Measurements from ENCODE around the gene FIP1L1. TPM values are rescaled to one million over a fixed set of nuclear protein-coding genes. Genes with fewer than 3 reads are reported as not detected.

Gene FIP1L1
- total RNA-seq, 1 experiment from 2014 or later = 47.6 TPM

DNA sequence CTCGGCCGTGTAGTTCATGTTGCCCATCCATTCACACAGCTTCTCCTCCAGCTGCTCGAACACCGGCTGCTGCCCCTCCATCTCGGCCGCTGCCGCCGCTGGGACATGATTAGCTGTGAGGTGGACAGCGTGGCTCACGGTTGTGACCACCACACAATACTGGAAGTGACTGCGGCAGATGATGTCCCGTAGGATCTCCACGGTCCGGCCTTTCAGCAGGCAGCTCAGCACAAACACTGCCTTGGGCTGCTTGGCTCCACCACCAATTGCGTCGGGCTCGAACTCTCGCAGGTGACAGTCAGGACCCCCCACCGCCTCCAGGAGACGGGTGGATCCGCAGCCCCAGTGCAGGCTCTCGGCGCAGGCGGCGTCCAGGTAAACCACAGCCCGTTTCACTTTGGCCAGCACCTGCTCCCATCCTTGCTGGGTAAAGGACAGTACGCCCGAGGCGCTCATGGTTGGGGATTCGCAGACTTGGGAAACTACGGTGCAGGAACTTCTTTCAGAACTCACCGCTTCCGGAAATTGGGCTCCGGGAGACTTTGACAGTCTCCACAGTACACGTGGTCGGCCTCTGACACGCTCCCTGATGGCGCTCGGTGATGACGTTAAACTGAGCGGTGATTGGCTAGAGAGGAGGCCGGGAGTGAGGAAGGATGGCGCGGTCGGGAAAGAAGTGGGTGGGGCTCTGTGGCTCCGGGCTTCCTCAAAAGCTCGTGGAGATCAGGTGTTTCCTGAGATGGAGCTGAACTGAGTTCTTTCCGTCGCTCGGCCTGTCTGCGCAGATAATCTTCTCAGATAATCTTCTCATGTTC lies 11.7 kb upstream of the FIP1L1 start, which contains the start of gene SCFD2 (continued):
- TF ChIP-seq HMGA2 (CRISPR knock-in tag; IDR thresholded peaks at IDR 0.05) = no peak
- TF ChIP-seq, protein P1, sequence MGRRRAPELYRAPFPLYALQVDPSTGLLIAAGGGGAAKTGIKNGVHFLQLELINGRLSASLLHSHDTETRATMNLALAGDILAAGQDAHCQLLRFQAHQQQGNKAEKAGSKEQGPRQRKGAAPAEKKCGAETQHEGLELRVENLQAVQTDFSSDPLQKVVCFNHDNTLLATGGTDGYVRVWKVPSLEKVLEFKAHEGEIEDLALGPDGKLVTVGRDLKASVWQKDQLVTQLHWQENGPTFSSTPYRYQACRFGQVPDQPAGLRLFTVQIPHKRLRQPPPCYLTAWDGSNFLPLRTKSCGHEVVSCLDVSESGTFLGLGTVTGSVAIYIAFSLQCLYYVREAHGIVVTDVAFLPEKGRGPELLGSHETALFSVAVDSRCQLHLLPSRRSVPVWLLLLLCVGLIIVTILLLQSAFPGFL (CRISPR knock-in tag; IDR thresholded peaks at IDR 0.05; ENCODE audit: borderline replicate concordance) = no peak

DNA sequence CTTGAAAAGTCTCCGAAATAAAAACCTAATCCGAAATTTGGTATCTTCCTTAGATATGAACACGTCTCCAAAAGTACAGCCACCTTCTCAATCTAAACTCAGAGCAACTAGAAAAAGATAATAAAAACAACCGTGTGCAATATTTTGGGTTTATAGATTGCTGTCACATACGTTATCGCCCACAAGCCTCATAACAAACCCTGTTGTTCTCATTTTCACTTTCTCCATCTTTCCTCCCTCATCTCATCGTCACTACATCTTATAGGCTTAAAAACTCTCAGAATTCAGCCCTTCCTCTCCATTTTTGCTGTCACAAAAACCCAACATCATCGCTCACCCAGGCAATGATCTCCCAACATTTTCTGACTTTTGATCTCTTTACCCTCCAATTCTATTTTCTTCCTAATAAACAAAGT lies 11.1 kb upstream of the FIP1L1 start:
- Mint-ChIP-seq H3K9me3 (peaks cover 6% of the 10 kb centered on the region; the same call in 1 of the 2 replicates), H3K4me1 (peaks cover 15% of the 10 kb centered on the region), H3K27ac (peak overlapping the region; percentile 93), H3K4me3 (peak overlapping the region; percentile 90), H3K27me3 (ENCODE audit: low read depth) (peaks cover 53% of the 10 kb centered on the region), H3K36me3 (no peaks in the 10 kb centered on the region)
- POLR2A ChIA-PET = interaction anchor here (0.6 kb wide), 1 partner anchor 8 kb away, joined by 4 read pairs; no protein-coding TSS in a partner anchor
- no peak for ATAC-seq
- CTCF ChIA-PET = interaction anchor here (1.0 kb wide), 2 partner anchors 53 to 455 kb away, joined by 3 to 4 read pairs; no protein-coding TSS in a partner anchor
- DNase-seq (ENCODE audit: low spot score) = no peak
- TF ChIP-seq, protein P2, sequence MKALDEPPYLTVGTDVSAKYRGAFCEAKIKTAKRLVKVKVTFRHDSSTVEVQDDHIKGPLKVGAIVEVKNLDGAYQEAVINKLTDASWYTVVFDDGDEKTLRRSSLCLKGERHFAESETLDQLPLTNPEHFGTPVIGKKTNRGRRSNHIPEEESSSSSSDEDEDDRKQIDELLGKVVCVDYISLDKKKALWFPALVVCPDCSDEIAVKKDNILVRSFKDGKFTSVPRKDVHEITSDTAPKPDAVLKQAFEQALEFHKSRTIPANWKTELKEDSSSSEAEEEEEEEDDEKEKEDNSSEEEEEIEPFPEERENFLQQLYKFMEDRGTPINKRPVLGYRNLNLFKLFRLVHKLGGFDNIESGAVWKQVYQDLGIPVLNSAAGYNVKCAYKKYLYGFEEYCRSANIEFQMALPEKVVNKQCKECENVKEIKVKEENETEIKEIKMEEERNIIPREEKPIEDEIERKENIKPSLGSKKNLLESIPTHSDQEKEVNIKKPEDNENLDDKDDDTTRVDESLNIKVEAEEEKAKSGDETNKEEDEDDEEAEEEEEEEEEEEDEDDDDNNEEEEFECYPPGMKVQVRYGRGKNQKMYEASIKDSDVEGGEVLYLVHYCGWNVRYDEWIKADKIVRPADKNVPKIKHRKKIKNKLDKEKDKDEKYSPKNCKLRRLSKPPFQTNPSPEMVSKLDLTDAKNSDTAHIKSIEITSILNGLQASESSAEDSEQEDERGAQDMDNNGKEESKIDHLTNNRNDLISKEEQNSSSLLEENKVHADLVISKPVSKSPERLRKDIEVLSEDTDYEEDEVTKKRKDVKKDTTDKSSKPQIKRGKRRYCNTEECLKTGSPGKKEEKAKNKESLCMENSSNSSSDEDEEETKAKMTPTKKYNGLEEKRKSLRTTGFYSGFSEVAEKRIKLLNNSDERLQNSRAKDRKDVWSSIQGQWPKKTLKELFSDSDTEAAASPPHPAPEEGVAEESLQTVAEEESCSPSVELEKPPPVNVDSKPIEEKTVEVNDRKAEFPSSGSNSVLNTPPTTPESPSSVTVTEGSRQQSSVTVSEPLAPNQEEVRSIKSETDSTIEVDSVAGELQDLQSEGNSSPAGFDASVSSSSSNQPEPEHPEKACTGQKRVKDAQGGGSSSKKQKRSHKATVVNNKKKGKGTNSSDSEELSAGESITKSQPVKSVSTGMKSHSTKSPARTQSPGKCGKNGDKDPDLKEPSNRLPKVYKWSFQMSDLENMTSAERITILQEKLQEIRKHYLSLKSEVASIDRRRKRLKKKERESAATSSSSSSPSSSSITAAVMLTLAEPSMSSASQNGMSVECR (CRISPR knock-in tag; IDR thresholded peaks at IDR 0.05; ENCODE audit: borderline replicate concordance) = no peak

DNA sequence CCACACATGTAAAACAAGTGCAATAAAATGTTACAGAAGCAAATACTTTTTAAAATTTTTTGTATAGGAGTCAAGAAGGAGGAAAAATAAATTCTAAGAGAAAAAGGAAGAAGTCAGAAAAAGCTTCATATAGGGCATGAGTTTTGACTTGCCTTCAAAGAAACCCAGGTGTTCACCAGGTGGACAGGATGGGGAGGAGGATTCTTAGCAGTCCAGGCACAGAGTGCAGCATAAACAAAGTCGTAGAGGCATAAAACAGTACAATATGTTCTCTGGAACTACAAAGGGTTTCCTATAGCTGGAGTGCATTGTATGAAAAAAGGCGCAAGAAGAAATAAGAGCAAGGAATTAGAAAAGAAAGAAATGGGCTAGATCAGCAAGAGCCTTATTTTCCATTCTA lies 9.7 kb upstream of the FIP1L1 start:
- TF ChIP-seq TP53 (CRISPR knock-in tag; IDR thresholded peaks at IDR 0.05) (no peak), EMX1 (CRISPR knock-in tag; IDR thresholded peaks at IDR 0.05) (no peak), FOXK1 (CRISPR knock-in tag; IDR thresholded peaks at IDR 0.05) (no peak), GTF2I (CRISPR knock-in tag; conservative IDR thresholded peaks at IDR 0.05) (no peak), GABPB1 (CRISPR knock-in tag; IDR thresholded peaks at IDR 0.05) (no peak)
- peaks cover 66% of the 10 kb centered on the region for H3K27me3 Mint-ChIP-seq (ENCODE audit: low read depth)
- peaks cover 15% of the 10 kb centered on the region for H3K4me1 Mint-ChIP-seq
- H3K36me3 Mint-ChIP-seq = no peaks in the 10 kb centered on the region
- ChIA-PET POLR2A (no interaction called here), CTCF (no interaction called here)
- ATAC-seq (no peak), DNase-seq (ENCODE audit: low spot score) (no peak)
- no peak overlapping the region for H3K27ac Mint-ChIP-seq
- no peak overlapping the region for H3K4me3 Mint-ChIP-seq
- peaks cover 6% of the 10 kb centered on the region; the same call in 1 of the 2 replicates for H3K9me3 Mint-ChIP-seq

DNA sequence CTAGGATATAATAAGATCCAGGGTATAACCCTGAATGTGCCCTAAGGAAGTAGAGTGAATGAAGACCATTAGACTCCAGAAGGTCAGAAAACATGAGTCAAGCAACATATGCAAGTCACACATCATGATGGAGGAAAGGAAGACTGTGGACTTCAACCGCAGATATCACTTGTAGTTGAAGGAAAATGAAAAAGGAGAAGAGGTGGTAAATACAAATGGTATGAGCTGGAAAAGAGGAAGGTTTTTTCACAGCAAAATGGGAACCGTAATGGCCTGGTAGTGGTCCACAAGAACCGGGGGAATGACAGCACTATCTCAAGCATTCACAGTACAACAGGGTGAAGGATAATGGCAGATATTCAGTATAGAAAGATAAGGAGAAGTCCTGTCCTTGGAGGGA lies 6.4 kb upstream of the FIP1L1 start:
- DNase-seq (ENCODE audit: low spot score) (no peak), ATAC-seq (no peak)
- TF ChIP-seq RELA (CRISPR knock-in tag; IDR thresholded peaks at IDR 0.05; ENCODE audit: borderline replicate concordance) (no peak), PRRX2 (CRISPR knock-in tag; IDR thresholded peaks at IDR 0.05) (no peak), OVOL2 (CRISPR knock-in tag; IDR thresholded peaks at IDR 0.05; ENCODE audit: borderline replicate concordance) (no peak), ATF1 (CRISPR knock-in tag; IDR thresholded peaks at IDR 0.05) (no peak), ZNF232 (CRISPR knock-in tag; IDR thresholded peaks at IDR 0.05) (no peak), RORB (CRISPR knock-in tag; IDR thresholded peaks at IDR 0.05) (no peak), TEAD1 (CRISPR knock-in tag; IDR thresholded peaks at IDR 0.05) (no peak), ETV6 (CRISPR knock-in tag; IDR thresholded peaks at IDR 0.05) (no peak)
- TF ChIP-seq, protein P3, sequence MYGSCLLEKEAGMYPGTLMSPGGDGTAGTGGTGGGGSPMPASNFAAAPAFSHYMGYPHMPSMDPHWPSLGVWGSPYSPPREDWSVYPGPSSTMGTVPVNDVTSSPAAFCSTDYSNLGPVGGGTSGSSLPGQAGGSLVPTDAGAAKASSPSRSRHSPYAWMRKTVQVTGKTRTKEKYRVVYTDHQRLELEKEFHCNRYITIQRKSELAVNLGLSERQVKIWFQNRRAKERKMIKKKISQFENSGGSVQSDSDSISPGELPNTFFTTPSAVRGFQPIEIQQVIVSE (CRISPR knock-in tag; IDR thresholded peaks at IDR 0.05; ENCODE audit: borderline replicate concordance) = no peak
- TF ChIP-seq, protein P4, sequence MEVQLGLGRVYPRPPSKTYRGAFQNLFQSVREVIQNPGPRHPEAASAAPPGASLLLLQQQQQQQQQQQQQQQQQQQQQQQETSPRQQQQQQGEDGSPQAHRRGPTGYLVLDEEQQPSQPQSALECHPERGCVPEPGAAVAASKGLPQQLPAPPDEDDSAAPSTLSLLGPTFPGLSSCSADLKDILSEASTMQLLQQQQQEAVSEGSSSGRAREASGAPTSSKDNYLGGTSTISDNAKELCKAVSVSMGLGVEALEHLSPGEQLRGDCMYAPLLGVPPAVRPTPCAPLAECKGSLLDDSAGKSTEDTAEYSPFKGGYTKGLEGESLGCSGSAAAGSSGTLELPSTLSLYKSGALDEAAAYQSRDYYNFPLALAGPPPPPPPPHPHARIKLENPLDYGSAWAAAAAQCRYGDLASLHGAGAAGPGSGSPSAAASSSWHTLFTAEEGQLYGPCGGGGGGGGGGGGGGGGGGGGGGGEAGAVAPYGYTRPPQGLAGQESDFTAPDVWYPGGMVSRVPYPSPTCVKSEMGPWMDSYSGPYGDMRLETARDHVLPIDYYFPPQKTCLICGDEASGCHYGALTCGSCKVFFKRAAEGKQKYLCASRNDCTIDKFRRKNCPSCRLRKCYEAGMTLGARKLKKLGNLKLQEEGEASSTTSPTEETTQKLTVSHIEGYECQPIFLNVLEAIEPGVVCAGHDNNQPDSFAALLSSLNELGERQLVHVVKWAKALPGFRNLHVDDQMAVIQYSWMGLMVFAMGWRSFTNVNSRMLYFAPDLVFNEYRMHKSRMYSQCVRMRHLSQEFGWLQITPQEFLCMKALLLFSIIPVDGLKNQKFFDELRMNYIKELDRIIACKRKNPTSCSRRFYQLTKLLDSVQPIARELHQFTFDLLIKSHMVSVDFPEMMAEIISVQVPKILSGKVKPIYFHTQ (CRISPR knock-in tag; IDR thresholded peaks at IDR 0.05) = no peak
- TF ChIP-seq, protein P5, sequence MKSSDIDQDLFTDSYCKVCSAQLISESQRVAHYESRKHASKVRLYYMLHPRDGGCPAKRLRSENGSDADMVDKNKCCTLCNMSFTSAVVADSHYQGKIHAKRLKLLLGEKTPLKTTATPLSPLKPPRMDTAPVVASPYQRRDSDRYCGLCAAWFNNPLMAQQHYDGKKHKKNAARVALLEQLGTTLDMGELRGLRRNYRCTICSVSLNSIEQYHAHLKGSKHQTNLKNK (CRISPR knock-in tag; IDR thresholded peaks at IDR 0.05) = no peak
- TF ChIP-seq, protein P6, sequence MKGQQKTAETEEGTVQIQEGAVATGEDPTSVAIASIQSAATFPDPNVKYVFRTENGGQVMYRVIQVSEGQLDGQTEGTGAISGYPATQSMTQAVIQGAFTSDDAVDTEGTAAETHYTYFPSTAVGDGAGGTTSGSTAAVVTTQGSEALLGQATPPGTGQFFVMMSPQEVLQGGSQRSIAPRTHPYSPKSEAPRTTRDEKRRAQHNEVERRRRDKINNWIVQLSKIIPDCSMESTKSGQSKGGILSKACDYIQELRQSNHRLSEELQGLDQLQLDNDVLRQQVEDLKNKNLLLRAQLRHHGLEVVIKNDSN (CRISPR knock-in tag; IDR thresholded peaks at IDR 0.05) = no peak
- Mint-ChIP-seq H3K9me3 (peaks cover 6% of the 10 kb centered on the region; the same call in 1 of the 2 replicates), H3K36me3 (no peaks in the 10 kb centered on the region), H3K27ac (no peak overlapping the region), H3K4me3 (no peak overlapping the region), H3K4me1 (peaks cover 6% of the 10 kb centered on the region), H3K27me3 (ENCODE audit: low read depth) (peaks cover 82% of the 10 kb centered on the region)
- CTCF ChIA-PET = no interaction called here
- POLR2A ChIA-PET = no interaction called here

Data from WTC11 (cell line).